Neuron (in vitro differentiated cells): ENCODE measurements around the gene DNAJB12.
"Not testable (repeated sequence)": the region's sequence is repeated elsewhere in the genome, so short reads cannot be mapped to it uniquely, and the experiment has no call there.

Experiments used
- H2AFZ ChIP-seq: one replicate; pipeline ENCODE4 v1.6.1; 2013; ENCODE audit warnings: low read depth, mild to moderate bottlenecking, inconsistent platforms, low read length, moderate library complexity
- H3K27me3 ChIP-seq: one replicate; pipeline ENCODE4 v1.6.1; 2013; ENCODE audit warnings: low read length; ENCODE audit not compliant: insufficient read depth
- H3K36me3 ChIP-seq: one replicate; pipeline ENCODE4 v1.6.1; 2013; ENCODE audit warnings: low read length; ENCODE audit not compliant: insufficient read depth
- H3K4me1 ChIP-seq: one replicate; pipeline ENCODE4 v1.6.1; 2013; ENCODE audit warnings: low read length; ENCODE audit not compliant: insufficient read depth
- H3K4me3 ChIP-seq: 2 replicates; pipeline ENCODE4 v1.5.1; 2013; ENCODE audit warnings: mild to moderate bottlenecking, low read length, moderate library complexity
- H3K9me3 ChIP-seq: one replicate; pipeline ENCODE4 v1.6.1; 2013; ENCODE audit warnings: low read length

Gene DNAJB12

DNA sequence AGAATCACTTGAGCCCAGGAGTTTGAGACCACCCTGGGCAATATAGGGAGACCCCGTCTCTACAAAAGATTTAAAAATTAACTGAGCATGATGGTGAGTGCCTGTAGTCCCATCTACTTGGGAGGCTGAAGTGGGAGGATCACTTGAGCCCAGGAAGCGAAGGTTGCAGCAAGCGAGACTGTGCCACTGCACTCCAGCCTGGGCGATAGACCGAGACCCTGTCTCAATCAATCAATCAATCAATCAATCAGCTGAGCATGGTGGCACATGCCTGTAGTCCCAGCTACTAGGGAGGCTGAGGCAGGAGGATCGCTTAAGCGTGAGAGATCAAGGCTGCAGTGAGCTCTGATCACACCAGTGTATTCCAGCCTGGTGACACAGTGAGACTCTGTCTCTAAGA is 40.5 kb downstream of the DNAJB12 start:
- no peaks in the 10 kb centered on the region for H3K27me3 ChIP-seq
- H2AFZ ChIP-seq = no peak overlapping the region
- H3K4me3 ChIP-seq = no peak overlapping the region
- peaks cover 7% of the 10 kb centered on the region for H3K4me1 ChIP-seq
- no peaks in the 10 kb centered on the region for H3K36me3 ChIP-seq
- no peaks in the 10 kb centered on the region for H3K9me3 ChIP-seq

DNA sequence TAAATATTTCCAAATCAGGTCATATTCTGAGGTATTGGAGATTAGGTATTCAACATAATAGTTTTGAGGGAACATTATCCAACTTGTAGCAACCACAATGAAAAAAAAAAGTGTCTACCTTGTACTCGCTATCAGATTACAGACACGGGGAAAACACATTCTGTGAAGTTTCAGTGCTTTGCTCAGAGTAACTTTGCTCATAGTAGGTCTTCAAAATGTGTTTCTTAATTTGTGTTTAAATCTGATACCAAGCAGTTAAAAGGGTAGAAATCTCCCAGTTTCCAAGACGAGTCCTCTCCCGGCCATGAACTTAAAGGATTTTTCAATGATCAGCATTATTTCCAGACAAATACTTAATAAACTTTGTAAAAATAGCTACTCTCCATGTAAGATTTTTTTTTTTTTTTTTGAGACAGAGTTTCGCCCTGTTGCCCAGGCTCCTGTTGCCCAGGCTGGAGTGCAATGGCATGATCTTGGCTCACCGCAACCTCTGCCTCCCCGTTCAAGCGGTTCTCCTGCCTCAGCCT is 41.8 kb downstream of the DNAJB12 start:
- H2AFZ ChIP-seq = no peak overlapping the region
- no peak overlapping the region for H3K4me3 ChIP-seq
- H3K4me1 ChIP-seq = peaks cover 4% of the 10 kb centered on the region
- H3K36me3 ChIP-seq = no peaks in the 10 kb centered on the region
- H3K9me3 ChIP-seq = no peaks in the 10 kb centered on the region
- no peaks in the 10 kb centered on the region for H3K27me3 ChIP-seq

- Histone ChIP-seq H3K36me3 (no peaks in the 10 kb centered on the region), H2AFZ (no peak overlapping the region), H3K4me3 (no peak overlapping the region), H3K4me1 (peaks cover 4% of the 10 kb centered on the region), H3K9me3 (no peaks in the 10 kb centered on the region), H3K27me3 (no peaks in the 10 kb centered on the region)
Observed at GRCh38 chr10:72311667-72312066, 43.1 kb downstream of the DNAJB12 start.

DNA sequence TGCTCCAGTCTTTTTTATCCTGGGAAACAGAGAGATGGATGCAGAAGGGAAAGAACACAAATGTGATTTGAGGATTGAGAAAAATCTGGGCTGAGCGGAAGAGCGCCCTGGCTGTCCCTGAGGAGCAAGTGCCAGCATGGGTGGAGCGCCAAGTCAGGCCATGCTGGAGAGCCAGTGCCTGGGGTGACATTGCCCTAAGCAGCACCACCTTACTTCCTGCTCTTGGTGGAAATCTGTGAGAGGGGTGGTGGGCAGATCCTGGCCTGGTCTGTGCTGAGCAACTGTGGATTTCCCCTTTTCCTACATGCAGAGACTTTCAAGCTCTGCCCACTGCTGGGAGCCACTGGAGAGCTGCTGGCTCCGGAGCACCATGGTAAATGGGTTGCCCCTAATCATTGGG is 44.1 kb downstream of the DNAJB12 start:
- H3K4me3 ChIP-seq = no peak overlapping the region
- no peak overlapping the region for H2AFZ ChIP-seq
- peaks cover under 1% of the 10 kb centered on the region for H3K4me1 ChIP-seq
- H3K9me3 ChIP-seq = no peaks in the 10 kb centered on the region
- H3K36me3 ChIP-seq = no peaks in the 10 kb centered on the region
- H3K27me3 ChIP-seq = no peaks in the 10 kb centered on the region

DNA sequence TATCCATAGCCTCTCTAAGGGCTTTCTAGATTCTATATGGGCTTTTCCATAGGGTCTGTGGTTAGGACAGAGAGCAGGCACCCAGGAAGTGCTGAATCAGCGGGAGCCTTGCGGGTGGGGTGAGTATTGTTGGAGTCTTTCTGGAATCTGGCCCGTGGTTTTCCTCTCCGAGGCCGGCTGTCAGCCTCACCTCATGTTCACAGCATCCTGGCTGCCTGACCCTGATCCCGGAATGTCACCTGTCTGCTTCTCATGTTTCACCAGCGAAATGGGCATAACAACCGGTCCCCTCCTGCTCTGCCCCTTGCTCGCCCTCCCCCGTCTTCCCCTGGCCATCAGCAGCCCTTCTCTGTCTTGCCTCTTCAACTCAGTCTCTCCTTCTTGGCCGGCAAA is 44.5 kb downstream of the DNAJB12 start:
- Histone ChIP-seq H2AFZ (no peak overlapping the region), H3K27me3 (no peaks in the 10 kb centered on the region), H3K9me3 (no peaks in the 10 kb centered on the region), H3K36me3 (no peaks in the 10 kb centered on the region), H3K4me1 (no peaks in the 10 kb centered on the region), H3K4me3 (no peak overlapping the region)

- Histone ChIP-seq H3K4me3 (no peak overlapping the region), H3K9me3 (no peaks in the 10 kb centered on the region), H3K36me3 (no peaks in the 10 kb centered on the region), H3K27me3 (no peaks in the 10 kb centered on the region), H3K4me1 (no peaks in the 10 kb centered on the region), H2AFZ (no peak overlapping the region)
Observed at GRCh38 chr10:72309290-72310240, 45.2 kb downstream of the DNAJB12 start.

GRCh38 chr10:72308320-72308987 is 46.3 kb downstream of the DNAJB12 start:
- H3K4me3 ChIP-seq = no peak overlapping the region
- no peaks in the 10 kb centered on the region for H3K9me3 ChIP-seq
- H2AFZ ChIP-seq = no peak overlapping the region
- H3K4me1 ChIP-seq = no peaks in the 10 kb centered on the region
- no peaks in the 10 kb centered on the region for H3K27me3 ChIP-seq
- no peaks in the 10 kb centered on the region for H3K36me3 ChIP-seq

GRCh38 chr10:72307711-72308110 is 47.0 kb downstream of the DNAJB12 start:
- H3K4me3 ChIP-seq, H3K4me1 ChIP-seq, H3K36me3 ChIP-seq, H3K9me3 ChIP-seq, H3K27me3 ChIP-seq, H2AFZ ChIP-seq: not testable (repeated sequence)

DNA sequence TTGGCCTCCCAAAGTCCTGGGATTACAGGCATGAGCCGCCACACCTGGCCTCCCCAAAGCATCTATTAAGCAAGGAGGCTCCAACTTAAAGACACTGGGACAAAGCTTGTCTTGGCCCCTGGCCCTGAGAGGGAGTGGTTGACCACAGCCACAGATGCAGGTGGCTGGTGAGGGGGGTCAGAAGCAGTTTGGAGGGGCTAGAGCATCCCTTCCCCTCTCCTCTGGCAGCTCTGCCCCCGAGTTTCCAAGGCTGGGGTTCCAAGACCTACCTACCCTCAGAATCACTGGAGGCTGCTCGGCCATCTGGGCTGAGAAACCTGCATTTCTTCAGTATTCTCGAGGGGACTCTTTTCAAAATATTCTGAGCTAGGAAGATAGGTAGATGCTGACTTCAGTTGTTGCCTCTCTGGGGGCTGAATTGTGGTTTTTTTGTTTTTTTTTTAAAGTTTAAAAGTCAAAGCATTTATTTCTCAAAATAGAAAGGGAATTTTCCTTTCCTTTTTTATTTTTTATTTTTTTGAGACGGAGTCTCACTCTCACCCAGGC is 48.4 kb downstream of the DNAJB12 start:
- H3K27me3 ChIP-seq = no peaks in the 10 kb centered on the region
- no peaks in the 10 kb centered on the region for H3K9me3 ChIP-seq
- no peaks in the 10 kb centered on the region for H3K4me1 ChIP-seq
- H3K36me3 ChIP-seq = no peaks in the 10 kb centered on the region
- H2AFZ ChIP-seq = no peak overlapping the region
- H3K4me3 ChIP-seq = no peak overlapping the region

DNA sequence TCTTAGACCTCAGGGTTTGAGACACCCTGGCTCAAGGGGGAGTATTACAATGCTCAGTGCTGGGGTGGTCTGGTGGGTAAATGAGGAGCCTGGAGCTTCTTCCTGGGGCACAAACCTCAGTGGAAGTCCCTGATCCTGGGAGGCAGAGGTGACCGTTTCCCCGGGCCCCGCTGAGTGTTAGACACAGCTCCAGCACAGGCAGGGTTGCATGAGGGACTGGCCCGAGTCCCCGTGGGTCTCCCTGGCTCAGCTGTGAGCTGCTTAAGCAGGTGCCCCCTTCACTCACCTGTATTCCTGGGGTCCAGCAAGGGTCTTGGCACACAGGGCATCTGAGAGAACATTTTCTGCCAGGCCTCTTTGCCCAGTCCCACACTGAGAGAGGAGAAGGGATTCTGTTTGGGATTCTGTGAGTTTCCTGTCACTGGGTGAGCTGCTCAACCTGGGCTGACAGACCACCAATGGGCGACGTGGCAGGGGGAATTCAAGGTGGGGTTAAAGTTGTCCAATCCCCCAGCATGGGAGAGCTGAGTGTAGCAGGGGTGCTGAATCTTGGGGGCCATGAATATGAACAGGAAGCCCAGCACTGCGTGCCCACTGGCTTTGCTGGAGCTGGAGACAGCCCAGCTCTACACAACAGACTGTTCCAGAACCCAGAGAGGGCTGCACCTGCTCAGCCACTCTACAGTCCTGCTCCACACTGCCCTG is 51.1 kb downstream of the DNAJB12 start:
- Histone ChIP-seq H3K27me3 (no peaks in the 10 kb centered on the region), H3K4me1 (peaks cover 4% of the 10 kb centered on the region), H3K9me3 (no peaks in the 10 kb centered on the region), H3K36me3 (no peaks in the 10 kb centered on the region), H3K4me3 (no peak overlapping the region), H2AFZ (no peak overlapping the region)

DNA sequence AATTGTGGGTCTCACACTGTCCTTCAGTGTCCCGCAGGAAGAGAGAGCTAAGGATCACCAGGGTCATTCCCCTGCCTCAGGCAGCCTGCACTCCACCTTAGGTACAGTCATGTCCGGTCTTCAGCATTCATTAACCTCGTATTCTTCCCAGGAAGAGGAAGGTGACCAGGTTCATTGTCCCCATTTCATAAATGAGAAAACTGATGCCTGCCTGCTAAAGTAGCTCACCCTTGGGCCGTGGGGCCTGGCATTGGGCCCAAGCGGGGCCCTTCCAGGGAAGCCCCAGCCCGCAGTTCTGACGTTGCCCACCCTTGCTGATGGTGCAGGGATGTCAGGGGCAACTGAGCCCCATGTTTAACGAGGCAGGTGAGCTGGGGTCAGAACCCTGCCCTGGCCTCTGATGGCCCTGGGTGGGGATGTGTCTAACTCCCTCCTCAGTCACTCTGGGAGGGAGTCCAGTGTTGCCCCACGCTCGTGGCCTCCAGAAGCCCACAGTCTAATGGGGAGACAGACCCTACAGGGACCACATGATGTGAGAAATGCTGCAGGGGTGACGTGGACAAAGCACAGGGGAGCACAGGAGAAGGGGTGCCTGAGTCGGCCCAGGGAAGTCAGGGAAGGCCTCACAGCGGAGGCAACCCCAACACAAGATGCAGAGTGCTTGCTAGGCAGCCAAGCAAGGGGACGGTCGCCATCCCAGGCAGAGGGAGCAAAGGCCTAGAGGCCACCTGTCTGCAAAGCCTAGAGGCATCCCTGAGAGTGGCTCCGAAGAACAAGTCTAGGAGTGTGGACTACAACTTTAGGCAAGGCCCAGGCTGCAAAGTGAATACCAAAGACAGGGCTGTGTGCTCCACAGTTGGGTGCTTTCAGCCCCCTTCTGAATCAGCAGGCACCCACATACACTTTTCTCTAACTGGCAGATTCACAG is 55.9 kb downstream of the DNAJB12 start:
- Histone ChIP-seq H3K9me3 (no peaks in the 10 kb centered on the region), H3K36me3 (no peaks in the 10 kb centered on the region), H3K27me3 (no peaks in the 10 kb centered on the region), H3K4me3 (no peak overlapping the region), H3K4me1 (peaks cover 15% of the 10 kb centered on the region), H2AFZ (no peak overlapping the region)
